ENCODE measurements around the gene LCN12.

LCN12 gene

GRCh38 chr9:136913701-136914438 is 38.2 kb upstream of the LCN12 start:
- no peak for TF ChIP-seq CTCF (IDR thresholded peaks at IDR 0.05; ENCODE audit: low read depth, low read length)

GRCh38 chr9:136915632-136916329 is 36.3 kb upstream of the LCN12 start:
- no peak for TF ChIP-seq CTCF (IDR thresholded peaks at IDR 0.05; ENCODE audit: low read depth, low read length)
- H3K4me3 ChIP-seq (replicated peaks in 1 of 2; ENCODE audit: low read depth in 2 of 2, low read length in 2 of 2) = no peak overlapping the region
- DNase-seq (ENCODE audit: low read depth in 2 of 2) = no peak

More at GRCh38 chr9:136913701-136914438, 38.2 kb upstream of the LCN12 start:
- H3K4me3 ChIP-seq (replicated peaks in 1 of 2; ENCODE audit: low read depth in 2 of 2, low read length in 2 of 2) = no peak overlapping the region
- no peak for DNase-seq (ENCODE audit: low read depth in 2 of 2)

DNA sequence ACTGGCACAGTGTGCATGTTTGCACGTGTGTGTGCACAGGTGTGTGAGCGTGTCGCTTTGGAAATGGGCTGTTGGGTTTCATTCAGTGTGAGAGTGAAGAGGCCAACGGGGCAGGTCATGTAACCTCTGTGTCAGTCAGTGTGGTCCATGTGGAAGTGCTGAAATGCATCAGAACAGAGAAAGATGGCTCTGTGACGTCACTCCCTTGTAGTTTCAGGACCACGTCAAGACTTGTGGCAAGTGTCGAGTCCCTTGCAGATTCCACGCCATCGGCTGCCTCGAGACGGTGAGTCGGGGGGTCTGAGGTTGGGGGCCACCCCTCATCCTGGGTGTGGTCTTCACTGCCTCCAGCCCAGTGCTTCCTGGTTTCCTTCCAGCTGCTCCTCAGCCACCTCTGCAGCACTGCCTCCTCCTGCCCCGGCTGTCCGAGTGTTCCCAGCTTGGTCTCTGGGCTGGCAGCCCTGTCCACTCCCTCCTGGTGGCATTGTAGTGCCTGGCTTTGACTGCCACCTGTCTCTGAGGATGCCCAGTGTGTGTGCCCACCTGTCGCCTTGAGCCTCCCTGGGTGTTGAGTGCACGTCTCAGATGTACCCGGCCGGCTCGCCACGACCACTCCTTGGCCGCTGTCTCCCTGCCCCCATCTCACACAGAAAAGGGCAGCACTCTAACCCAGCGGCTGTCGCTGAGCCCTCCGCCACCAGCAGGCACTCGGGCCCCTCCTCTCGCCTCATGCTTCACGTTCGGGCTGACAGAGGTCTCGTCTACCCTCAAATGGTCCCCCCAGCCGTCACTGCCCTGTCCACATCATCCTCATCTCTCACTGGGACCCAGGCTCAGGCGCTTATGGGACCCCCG is 35.5 kb upstream of the LCN12 start:
- no peak for DNase-seq (ENCODE audit: low read depth in 2 of 2)
- no peak overlapping the region for H3K4me3 ChIP-seq (replicated peaks in 1 of 2; ENCODE audit: low read depth in 2 of 2, low read length in 2 of 2)
- TF ChIP-seq CTCF (IDR thresholded peaks at IDR 0.05; ENCODE audit: low read depth, low read length) = no peak

GRCh38 chr9:136917902-136918301 is 34.2 kb upstream of the LCN12 start:
- H3K4me3 ChIP-seq (replicated peaks in 1 of 2; ENCODE audit: low read depth in 2 of 2, low read length in 2 of 2) = no peak overlapping the region
- no peak for DNase-seq (ENCODE audit: low read depth in 2 of 2)

GRCh38 chr9:136920069-136920468 is 32.0 kb upstream of the LCN12 start:
- H3K4me3 ChIP-seq (replicated peaks in 1 of 2; ENCODE audit: low read depth in 2 of 2, low read length in 2 of 2) = no peak overlapping the region
- no peak for DNase-seq (ENCODE audit: low read depth in 2 of 2)
- no peak for TF ChIP-seq CTCF (IDR thresholded peaks at IDR 0.05; ENCODE audit: low read depth, low read length)

More at GRCh38 chr9:136917902-136918301, 34.2 kb upstream of the LCN12 start:
- TF ChIP-seq CTCF (IDR thresholded peaks at IDR 0.05; ENCODE audit: low read depth, low read length) = no peak

- H3K4me3 ChIP-seq (replicated peaks in 1 of 2; ENCODE audit: low read depth in 2 of 2, low read length in 2 of 2) = no peak overlapping the region
- TF ChIP-seq CTCF (IDR thresholded peaks at IDR 0.05; ENCODE audit: low read depth, low read length) = no peak
Observed at GRCh38 chr9:136920734-136921231, 31.3 kb upstream of the LCN12 start.

More at GRCh38 chr9:136920734-136921231, 31.3 kb upstream of the LCN12 start:
- no peak for DNase-seq (ENCODE audit: low read depth in 2 of 2)
